Epithelial cell of umbilical artery (primary cell): ENCODE data around the gene ZC3H7A. TPM values are rescaled to one million over a fixed set of nuclear protein-coding genes. Genes with fewer than 3 reads are reported as not detected.

ENCODE experiments used
- total RNA-seq: library from RNA; depleted of rRNA; stranded (reverse); fragments of >200 nt; gene quantifications from 2 replicates; pipeline ENCODE4 v1.2.3, GENCODE V29; 2014

ZC3H7A gene
- 29.9 and 34.8 TPM in 2 replicates for total RNA-seq

DNA sequence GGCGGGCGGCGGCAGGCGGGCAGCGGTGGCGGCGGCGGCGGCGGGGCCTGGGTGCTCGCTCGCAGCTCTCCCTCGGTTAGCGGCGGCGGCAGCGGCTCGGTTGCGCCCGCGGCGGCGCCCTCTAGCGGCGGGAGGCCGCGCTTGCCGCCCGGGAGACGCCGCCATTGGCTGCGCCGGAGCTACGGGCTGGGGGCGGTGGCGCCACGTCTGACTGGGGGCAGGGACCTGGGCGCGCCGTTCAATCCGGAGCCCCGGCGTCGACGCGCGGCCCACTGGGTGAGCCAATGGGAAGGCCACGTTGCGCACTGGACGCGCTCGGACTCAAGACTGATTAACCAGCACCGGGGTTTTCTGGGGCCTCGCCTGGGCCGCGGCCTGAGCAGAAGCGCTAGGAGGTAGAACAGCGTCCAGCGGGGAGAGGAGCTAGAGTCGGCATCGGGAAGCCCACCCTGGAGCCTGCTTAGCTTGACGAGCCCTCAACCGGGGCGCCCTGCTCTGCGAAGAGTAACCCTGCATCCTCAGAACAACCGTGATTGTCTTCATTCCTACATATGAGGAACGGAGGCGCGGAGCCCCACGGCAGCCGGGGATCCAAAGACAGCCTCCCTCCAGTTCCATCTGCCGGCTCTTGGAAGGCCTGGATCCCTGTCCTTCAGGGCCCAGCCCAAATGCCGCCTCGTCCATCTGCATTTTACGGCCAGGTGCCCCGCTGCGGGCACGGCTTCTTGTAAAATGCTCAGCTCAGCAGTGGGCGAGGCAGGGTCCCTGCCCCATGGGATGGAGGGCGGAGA lies at the start of gene ZC3H7A:
ZC3H7A (minus strand) TSS at position 93 of the 791 bp plus-strand sequence. CDS start 14,904 bp downstream, outside the sequence.

DNA sequence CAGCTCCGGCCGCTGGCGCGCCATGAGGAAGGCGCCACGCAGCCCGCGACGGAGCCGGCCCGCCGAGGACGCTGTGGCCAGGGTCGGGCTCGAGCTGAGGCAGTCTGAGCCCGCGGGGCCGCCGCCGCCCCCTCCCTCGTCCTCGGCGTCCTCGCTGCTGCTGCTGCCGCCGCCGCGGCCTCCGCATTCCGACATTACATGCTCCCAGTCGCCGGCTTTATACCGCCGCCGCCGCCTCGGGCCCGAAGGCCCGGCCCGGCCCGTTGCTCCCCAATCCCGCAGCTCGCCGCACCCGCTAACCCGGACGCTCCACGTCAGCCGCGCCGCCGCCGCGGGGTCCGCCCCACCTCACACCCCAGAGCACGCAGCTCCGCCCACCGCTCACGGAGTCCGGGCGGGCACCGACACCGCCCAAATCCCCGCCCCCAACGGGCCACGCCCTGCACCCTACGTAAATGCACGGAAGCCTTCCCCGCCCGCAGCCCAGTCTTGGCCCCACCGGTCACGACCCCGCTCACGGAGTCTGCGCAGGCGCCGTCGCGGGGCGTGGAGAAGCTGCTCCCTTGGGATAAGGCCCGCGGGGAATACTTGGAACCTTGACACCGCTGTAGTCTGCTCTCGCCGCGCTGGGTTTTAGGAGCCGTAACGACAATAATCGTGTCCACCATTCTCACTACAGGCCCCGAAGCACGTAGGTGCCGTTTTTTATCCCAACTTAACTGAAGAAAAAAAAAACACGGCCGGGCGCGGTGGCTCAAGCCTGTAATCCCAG lies 54.3 kb downstream of the ZC3H7A start, which contains the start of gene TXNDC11:
TXNDC11 (minus strand) TSS at position 322 of the 772 bp plus-strand sequence; CDS start at position 195, 127 bp downstream.

Other genes starting within 250 kb of the ZC3H7A start
- 1.4 and 5.5 TPM in 2 replicates for gene LITAF, start 210.3 kb downstream of the ZC3H7A start, total RNA-seq
- 9.6 and 15.6 TPM in 2 replicates for gene SNN, start 128.8 kb downstream of the ZC3H7A start, total RNA-seq
- 21.8 and 34.3 TPM in 2 replicates for gene TXNDC11, start 54.4 kb downstream of the ZC3H7A start, total RNA-seq
- 95.8 and 201 TPM in 2 replicates for gene RSL1D1, start 54.3 kb upstream of the ZC3H7A start, total RNA-seq
- 75.4 and 92.6 TPM in 2 replicates for gene GSPT1, start 118.7 kb upstream of the ZC3H7A start, total RNA-seq
- 0.32 and 1.1 TPM in 2 replicates for gene NPIPB2, start 144.8 kb upstream of the ZC3H7A start, total RNA-seq
- gene TNFRSF17, start 168.0 kb upstream of the ZC3H7A start, total RNA-seq: not detected in 2 replicates
- 4.9 and 13.4 TPM in 2 replicates for gene SNX29, start 179.5 kb upstream of the ZC3H7A start, total RNA-seq